Hematopoietic multipotent progenitor cell (in vitro differentiated cells): ENCODE results near the gene ALDH1A3. TPM values are rescaled to one million over a fixed set of nuclear protein-coding genes. Genes with fewer than 3 reads are reported as not detected.

Experiments used
- DNase-seq, 3 donors: peaks; one replicate each; pipeline ENCODE4 v3.0.0-alpha.2; 2011 to 2015; ENCODE audit warnings: low read depth in 2 of 3, low spot score in 2 of 3
- total RNA-seq: library from RNA; depleted of rRNA; stranded (reverse); fragments of >200 nt; gene quantifications from one replicate; pipeline ENCODE4 v1.2.3, GENCODE V29; 2012

Gene ALDH1A3
- total RNA-seq, 1 donor: not detected

DNA sequence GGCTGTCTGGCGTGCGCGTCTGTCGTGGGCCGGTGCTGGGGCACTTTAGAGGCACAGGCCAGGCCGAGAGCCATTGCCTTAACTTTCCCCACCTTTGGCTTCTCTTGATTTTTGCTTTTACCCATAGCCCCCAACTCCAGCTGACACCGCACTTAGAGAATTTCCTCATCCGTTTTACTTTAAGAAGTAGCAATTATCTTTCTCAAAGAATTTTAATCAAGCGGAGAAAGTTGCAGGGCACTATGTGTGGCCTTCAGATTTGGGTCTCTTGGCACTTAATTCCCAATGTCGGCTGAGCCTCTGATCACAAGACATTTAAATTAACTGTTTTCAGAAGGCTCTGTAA, 1.2 kb downstream of the ALDH1A3 start:
- no peak for DNase-seq

- DNase-seq: no peak
Observed at GRCh38 chr15:100881573-100882336, 2.1 kb downstream of the ALDH1A3 start.

DNA sequence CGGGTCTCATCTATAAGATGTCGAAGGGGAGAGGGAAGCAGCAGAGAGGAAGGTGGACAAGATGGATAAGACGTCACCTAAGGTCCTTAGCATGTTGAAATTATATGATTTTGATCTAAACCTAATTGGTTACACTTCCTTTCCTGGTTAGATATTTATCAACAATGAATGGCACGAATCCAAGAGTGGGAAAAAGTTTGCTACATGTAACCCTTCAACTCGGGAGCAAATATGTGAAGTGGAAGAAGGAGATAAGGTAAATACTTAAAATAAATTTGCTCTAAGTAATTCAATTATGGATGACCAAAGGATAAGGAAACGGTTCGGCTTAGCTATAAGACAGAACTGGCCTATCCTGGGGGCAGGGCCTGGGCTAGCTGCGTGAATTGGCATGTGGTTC, 5.5 kb downstream of the ALDH1A3 start:
- no peak for DNase-seq

DNA sequence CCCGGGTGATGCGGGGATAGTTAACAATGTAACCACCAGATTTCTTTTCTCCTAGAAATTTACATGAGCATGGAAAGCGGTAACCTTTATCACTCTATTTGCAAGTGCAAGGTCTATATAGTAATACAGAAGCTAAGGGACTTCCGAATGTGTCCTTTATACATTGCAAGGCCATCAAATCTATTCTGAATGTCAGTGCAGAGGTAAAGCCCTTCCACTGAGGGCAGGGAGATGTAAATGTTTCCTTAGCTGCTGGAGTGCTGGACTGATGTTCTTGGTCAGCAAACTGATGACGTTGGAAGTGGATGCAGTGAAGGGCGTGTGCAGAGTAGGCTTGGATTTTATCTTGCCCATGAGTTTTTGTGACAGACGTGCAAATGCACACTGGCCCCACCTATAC, 6.2 kb downstream of the ALDH1A3 start:
- DNase-seq: no peak

DNA sequence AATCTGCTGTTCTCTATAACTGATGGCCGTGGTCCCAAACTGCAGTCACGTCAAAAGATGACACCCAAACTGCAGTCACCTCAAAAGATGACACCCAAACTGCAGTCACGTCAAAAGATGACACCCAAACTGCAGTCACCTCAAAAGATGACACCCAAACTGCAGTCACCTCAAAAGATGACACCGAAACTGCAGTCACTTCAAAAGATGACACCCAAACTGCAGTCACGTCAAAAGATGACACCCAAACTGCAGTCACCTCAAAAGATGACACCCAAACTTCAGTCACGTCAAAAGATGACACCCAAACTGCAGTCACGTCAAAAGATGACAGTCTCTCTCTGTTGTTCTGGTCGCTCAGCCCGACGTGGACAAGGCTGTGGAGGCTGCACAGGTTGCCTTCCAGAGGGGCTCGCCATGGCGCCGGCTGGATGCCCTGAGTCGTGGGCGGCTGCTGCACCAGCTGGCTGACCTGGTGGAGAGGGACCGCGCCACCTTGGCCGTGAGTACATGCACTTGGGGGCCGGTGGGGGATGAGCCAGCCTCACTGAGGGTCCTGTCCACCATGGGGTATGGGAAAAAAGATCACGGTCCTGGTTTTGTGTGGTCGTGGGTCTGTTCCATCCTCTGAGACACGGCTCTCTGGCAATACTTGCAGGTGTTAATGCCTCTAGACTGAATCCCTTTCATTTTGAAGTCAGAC, 7.7 kb downstream of the ALDH1A3 start:
- DNase-seq: no peak

- no peak for DNase-seq
Observed at GRCh38 chr15:100889385-100890050, 9.9 kb downstream of the ALDH1A3 start.

GRCh38 chr15:100890051-100890720, 10.6 kb downstream of the ALDH1A3 start:
- DNase-seq: no peak

DNA sequence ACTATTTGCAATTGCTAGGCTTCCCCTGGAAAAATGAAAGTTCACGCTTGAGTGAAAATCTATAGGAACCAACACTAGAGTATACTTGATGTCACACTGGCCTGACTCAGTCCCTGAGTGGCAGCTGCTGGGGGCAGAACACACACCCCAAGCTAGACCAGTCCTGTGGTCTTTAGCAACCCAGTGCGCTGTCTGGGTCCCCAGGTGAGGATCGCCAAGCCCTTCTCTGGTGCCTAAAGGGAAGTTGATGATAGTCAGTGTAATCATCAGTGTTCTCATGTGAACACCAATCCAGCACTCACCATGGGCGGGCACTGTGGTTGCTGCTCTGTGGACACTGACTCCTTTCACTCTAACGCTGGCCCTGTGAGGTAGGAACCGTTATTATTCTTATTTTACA, 11.2 kb downstream of the ALDH1A3 start:
- no peak for DNase-seq

- DNase-seq: no peak
Observed at GRCh38 chr15:100891307-100892012, 11.8 kb downstream of the ALDH1A3 start.

DNA sequence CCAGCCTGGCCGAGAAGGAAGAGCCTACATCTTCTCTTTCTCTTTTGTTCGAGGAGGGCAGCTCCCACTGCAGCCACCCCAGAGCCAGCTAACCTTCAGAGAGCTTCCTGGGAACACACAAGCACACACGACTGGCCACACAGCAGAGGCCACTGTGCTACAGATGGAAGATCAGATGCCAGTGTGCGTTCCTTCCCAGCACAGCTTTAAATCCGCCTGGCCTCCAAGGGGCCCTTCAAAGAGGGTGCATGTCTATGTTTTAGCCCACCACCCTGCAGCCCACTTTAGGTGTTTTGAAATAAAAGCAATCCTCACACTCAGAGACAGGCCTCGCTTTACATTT, 12.4 kb downstream of the ALDH1A3 start:
- DNase-seq: no peak

- no peak for DNase-seq
Observed at GRCh38 chr15:100893261-100893963, 13.8 kb downstream of the ALDH1A3 start.

- no peak for DNase-seq
Observed at GRCh38 chr15:100893964-100894295, 14.3 kb downstream of the ALDH1A3 start.

GRCh38 chr15:100895721-100896120, 16.1 kb downstream of the ALDH1A3 start:
- no peak for DNase-seq

DNA sequence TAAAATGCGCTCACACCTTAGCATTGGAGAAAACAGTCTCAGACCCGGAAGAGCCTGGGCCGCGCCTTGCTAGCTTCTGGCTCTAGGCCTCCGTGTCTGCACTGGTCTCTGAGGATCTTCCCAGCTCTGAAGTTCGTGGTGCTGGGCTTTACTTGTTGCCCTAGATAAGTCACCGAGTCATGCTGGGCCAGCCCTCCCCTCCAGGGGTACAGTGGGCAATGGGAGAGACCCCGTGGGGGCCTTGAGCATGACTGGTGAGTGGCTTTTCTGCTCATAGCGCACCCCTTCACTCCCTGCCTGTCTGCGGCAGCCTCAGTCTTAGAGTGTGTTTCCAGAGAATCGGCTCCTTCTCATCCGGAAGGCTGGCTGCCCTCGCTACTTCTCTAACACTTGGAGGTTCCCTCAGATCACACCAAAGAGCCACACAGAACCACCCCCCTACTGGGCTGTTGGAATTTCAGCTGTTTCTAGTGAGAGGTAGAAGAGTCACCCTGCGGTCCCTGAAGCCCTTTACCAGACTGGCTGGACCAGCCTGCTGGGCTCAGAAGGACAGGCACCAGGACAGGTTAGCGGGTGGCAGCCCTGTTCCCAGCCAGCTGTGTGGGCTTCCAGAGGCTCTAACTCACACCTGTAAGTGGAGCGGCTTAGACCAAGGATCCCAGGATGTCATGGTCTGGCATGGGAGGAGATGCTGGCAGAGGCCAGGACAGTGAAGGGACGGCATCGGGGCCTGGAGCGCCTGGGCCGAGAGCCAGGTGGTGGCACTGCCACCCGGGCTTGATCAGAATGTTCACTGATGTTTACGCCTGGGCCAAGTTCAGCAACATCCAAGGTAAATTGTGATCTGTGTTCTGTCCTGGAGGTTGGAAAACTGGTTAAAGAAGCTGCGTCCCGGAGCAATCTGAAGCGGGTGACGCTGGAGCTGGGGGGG, 17.9 kb downstream of the ALDH1A3 start:
- DNase-seq: no peak

DNA sequence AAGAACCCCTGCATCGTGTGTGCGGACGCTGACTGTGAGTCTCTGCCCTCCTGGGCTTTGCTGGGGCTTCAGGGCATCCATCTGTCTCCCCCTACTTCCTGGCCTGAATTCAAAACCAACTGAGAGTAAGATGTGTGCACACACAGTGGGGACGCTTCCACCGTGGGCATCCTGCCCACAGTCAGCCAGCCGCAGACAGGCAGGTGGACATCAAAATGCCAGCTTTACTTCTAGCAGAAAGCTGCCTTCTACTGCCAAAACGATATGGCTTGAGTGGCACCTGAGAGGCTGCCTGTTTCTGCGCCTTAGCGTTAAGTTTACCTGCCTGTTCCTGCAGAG, 18.5 kb downstream of the ALDH1A3 start:
- DNase-seq: no peak

- DNase-seq: no peak
Observed at GRCh38 chr15:100898661-100899462, 19.2 kb downstream of the ALDH1A3 start.

GRCh38 chr15:100899601-100900000, 20.0 kb downstream of the ALDH1A3 start:
- DNase-seq: no peak

- no peak for DNase-seq
Observed at GRCh38 chr15:100900136-100900794, 20.6 kb downstream of the ALDH1A3 start.
